ENCODE measurements around the gene BSND. TPM values are rescaled to one million over a fixed set of nuclear protein-coding genes. Genes with fewer than 3 reads are reported as not detected.
A peak's percentile ranks its signal among the peaks of the same experiment; 100 is the strongest.
"Not testable (repeated sequence)": the region's sequence is repeated elsewhere in the genome, so short reads cannot be mapped to it uniquely, and the experiment has no call there.

Gene BSND
- total RNA-seq, 8 experiments from 2014 or later, result 0.13 to 0.95 (median 0.29) TPM; not detected in 2

DNA sequence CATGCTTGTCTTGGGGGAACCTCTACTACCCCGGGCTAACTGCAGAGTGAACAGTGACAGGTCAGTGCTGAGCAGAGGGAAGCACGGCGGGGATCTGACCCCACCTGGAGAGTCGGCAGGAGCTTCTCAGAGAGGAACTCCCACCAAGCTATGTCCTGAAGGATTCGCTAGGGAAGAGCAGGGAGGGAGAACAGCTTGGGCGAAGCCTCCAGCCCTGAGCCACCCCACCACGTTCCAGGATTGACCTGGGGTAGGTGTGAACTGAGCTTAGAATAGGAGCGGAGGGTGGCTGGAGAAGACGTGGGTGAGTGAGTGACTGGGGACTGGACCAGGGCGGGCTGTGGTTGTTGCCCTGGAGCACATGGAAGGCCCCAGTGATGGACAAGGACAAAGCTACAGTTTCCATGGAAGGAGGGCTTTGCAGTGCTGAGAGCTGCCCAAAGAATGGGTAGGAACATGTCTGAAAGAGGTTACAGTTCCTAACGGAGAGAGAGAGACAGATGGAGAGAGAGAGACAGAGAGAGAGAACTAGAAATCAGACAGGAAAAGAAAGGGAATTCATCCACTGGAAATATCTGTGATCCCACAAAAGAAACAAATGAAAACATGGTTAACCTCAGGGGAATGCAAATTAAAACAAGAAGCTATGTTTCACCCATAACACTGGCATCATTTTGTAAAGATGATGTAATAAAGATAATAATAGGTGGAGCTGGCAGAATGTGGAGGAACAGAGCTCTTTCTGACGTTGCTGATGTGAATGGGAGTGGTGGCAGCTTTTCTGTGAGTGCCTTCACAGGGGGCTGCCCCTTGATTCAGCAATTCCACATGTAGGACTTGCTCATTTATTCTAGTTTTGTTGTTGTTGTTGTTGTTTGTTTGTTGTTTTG is 17.2 kb downstream of the BSND start:
- no peak overlapping the region for H3K27ac ChIP-seq
- in situ Hi-C loops (cut with MboI; ENCODE audit: low pct_unique_long_range_greater_than_20kb in 2 of 9, low sequenced_read_pairs in 9 of 9, unreplicated experiment in 9 of 9), result no loop called here
- no peak overlapping the region for H3K4me3 ChIP-seq
- 35 to 80% (median 67%) methylated on average over 2 to 11 of the region's 12 CpGs; no CpG with 5 or more reads in 1 of the 10 experiments for WGBS, 10 experiments
- ATAC-seq (replicated peaks in 6 of 8), result peak in 3 of 8 experiments; percentile 22 to 49 (median 27)
- H3K4me1 ChIP-seq (replicated peaks in 1 of 2), result no peaks in the 10 kb centered on the region

DNA sequence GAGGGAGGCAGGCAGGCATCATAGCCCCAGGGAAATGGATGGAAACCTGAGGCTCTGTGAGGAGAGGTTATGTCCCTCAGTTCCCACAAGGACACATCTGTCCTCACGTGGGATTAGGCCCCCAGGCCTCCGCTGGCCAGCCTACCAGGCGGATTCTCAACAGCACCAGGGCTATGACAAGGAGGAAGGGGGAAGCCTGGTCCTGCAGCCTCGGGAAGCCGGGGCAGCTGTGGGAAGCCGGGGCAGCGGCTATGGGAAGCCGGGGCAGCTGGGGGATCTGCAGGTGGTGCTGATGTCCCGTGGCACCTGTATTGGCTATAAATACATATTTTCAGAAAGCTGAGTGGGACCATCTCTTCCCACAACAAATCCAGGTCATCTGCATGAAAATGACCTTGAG is 19.7 kb downstream of the BSND start:
- 60 to 92% (median 74%) methylated on average over 1 to 9 of the region's 9 CpGs; no CpG with 5 or more reads in 5 of the 10 experiments for WGBS, 10 experiments
- no peak for ATAC-seq (replicated peaks in 6 of 8)

GRCh38 chr1:55021942-55022546 is 23.3 kb downstream of the BSND start:
- in situ Hi-C loops (cut with MboI; ENCODE audit: low pct_unique_long_range_greater_than_20kb in 2 of 9, low sequenced_read_pairs in 9 of 9, unreplicated experiment in 9 of 9), result no loop called here
- H3K4me1 ChIP-seq (replicated peaks in 1 of 2), result no peaks in the 10 kb centered on the region
- peak; percentile 99 to 100 (median 100) for ATAC-seq (replicated peaks in 6 of 8)
- H3K27ac ChIP-seq, result no peak overlapping the region
- H3K4me3 ChIP-seq, result no peak overlapping the region
- 24 to 77% (median 40%) methylated on average over 3 to 12 of the region's 15 CpGs; no CpG with 5 or more reads in 5 of the 10 experiments for WGBS, 10 experiments

More for the DNA sequence above, 19.7 kb downstream of the BSND start:
- no peaks in the 10 kb centered on the region for H3K4me1 ChIP-seq (replicated peaks in 1 of 2)
- no peak overlapping the region for H3K4me3 ChIP-seq
- H3K27ac ChIP-seq, result no peak overlapping the region
- in situ Hi-C loops (cut with MboI; ENCODE audit: low pct_unique_long_range_greater_than_20kb in 2 of 9, low sequenced_read_pairs in 9 of 9, unreplicated experiment in 9 of 9), result no loop called here

GRCh38 chr1:55024163-55024562 is 25.4 kb downstream of the BSND start:
- WGBS, 10 experiments, result 90% methylated on average over 2 of the region's 10 CpGs; no CpG with 5 or more reads in 9 of the 10 experiments
- H3K4me3 ChIP-seq; H3K27ac ChIP-seq; H3K4me1 ChIP-seq (replicated peaks in 1 of 2); ATAC-seq (replicated peaks in 6 of 8); in situ Hi-C loops (cut with MboI; ENCODE audit: low pct_unique_long_range_greater_than_20kb in 2 of 9, low sequenced_read_pairs in 9 of 9, unreplicated experiment in 9 of 9): not testable (repeated sequence)

- H3K4me3 ChIP-seq; H3K27ac ChIP-seq; H3K4me1 ChIP-seq (replicated peaks in 1 of 2); in situ Hi-C loops (cut with MboI; ENCODE audit: low pct_unique_long_range_greater_than_20kb in 2 of 9, low sequenced_read_pairs in 9 of 9, unreplicated experiment in 9 of 9): not testable (repeated sequence)
- peak in 2 of 8 experiments; percentile 9 to 45 for ATAC-seq (replicated peaks in 6 of 8)
- no CpG with 5 or more reads among the region's 3 CpGs for WGBS, 10 experiments
Measured at GRCh38 chr1:55026682-55027081, 27.9 kb downstream of the BSND start.

DNA sequence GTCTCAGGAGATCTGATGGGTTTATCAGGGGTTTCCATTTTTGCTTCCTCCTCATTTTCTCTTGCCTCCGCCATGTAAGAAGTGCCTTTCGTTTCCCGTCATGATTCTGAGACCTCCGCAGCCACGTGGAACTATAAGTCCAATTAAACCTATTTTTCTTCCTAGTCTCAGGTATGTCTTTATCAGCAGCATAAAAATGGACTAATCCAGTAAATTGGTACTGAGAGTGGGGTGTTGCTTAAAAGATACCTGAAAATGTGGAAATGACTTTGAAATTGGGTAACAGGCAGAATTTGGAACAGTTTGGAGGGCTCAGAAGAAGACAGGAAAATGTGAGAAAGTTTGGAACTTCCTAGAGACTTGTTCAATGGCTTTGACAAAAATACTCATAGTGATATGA is 32.4 kb downstream of the BSND start:
- in situ Hi-C loops (cut with MboI; ENCODE audit: low pct_unique_long_range_greater_than_20kb in 2 of 9, low sequenced_read_pairs in 9 of 9, unreplicated experiment in 9 of 9), result not testable (repeated sequence)

GRCh38 chr1:55033265-55033614 is 34.5 kb downstream of the BSND start:
- in situ Hi-C loops (cut with MboI; ENCODE audit: low pct_unique_long_range_greater_than_20kb in 2 of 9, low sequenced_read_pairs in 9 of 9, unreplicated experiment in 9 of 9), result no loop called here
- H3K27ac ChIP-seq, result no peak overlapping the region
- WGBS, 10 experiments, result 42 to 100% (median 80%) methylated on average over 1 to 7 of the region's 7 CpGs; no CpG with 5 or more reads in 2 of the 10 experiments
- no peaks in the 10 kb centered on the region for H3K4me1 ChIP-seq (replicated peaks in 1 of 2)
- no peak overlapping the region for H3K4me3 ChIP-seq
- ATAC-seq (replicated peaks in 6 of 8), result peak in 3 of 8 experiments; percentile 3 to 21 (median 18)

More for the DNA sequence above, 32.4 kb downstream of the BSND start:
- not testable (repeated sequence) for H3K4me3 ChIP-seq; ATAC-seq (replicated peaks in 6 of 8); H3K4me1 ChIP-seq (replicated peaks in 1 of 2); H3K27ac ChIP-seq
- WGBS, 10 experiments, result 87 to 100% (median 97%) methylated on average over 4 to 5 of the region's 5 CpGs; no CpG with 5 or more reads in 1 of the 10 experiments

- no peak overlapping the region for H3K4me3 ChIP-seq
- ATAC-seq (replicated peaks in 6 of 8), result no peak
- WGBS, 10 experiments, result 75 to 100% (median 93%) methylated on average over 2 to 5 of the region's 6 CpGs; no CpG with 5 or more reads in 2 of the 10 experiments
- in situ Hi-C loops (cut with MboI; ENCODE audit: low pct_unique_long_range_greater_than_20kb in 2 of 9, low sequenced_read_pairs in 9 of 9, unreplicated experiment in 9 of 9), result no loop called here
- peaks cover 0 to 3% of the 10 kb centered on the region in 2 donors for H3K4me1 ChIP-seq (replicated peaks in 1 of 2)
- H3K27ac ChIP-seq, result no peak overlapping the region
Measured at GRCh38 chr1:55034476-55035133, 35.9 kb downstream of the BSND start.

GRCh38 chr1:55035904-55036303 is 37.2 kb downstream of the BSND start:
- no peak for ATAC-seq (replicated peaks in 6 of 8)
- H3K4me3 ChIP-seq, result no peak overlapping the region
- H3K27ac ChIP-seq, result no peak overlapping the region
- H3K4me1 ChIP-seq (replicated peaks in 1 of 2), result peaks cover 3% of the 10 kb centered on the region in 2 donors
- in situ Hi-C loops (cut with MboI; ENCODE audit: low pct_unique_long_range_greater_than_20kb in 2 of 9, low sequenced_read_pairs in 9 of 9, unreplicated experiment in 9 of 9), result no loop called here
- 20 to 100% (median 79%) methylated on average over 1 to 4 of the region's 4 CpGs for WGBS, 10 experiments

- H3K27ac ChIP-seq, result no peak overlapping the region
- WGBS, 10 experiments, result 72 to 100% (median 86%) methylated on average over 1 to 8 of the region's 8 CpGs; no CpG with 5 or more reads in 4 of the 10 experiments
- in situ Hi-C loops (cut with MboI; ENCODE audit: low pct_unique_long_range_greater_than_20kb in 2 of 9, low sequenced_read_pairs in 9 of 9, unreplicated experiment in 9 of 9), result no loop called here
Measured at GRCh38 chr1:55037733-55038551, 39.2 kb downstream of the BSND start.

GRCh38 chr1:55038552-55038838 is 39.8 kb downstream of the BSND start:
- in situ Hi-C loops (cut with MboI; ENCODE audit: low pct_unique_long_range_greater_than_20kb in 2 of 9, low sequenced_read_pairs in 9 of 9, unreplicated experiment in 9 of 9), result no loop called here
- H3K4me1 ChIP-seq (replicated peaks in 1 of 2), result peaks cover 3% of the 10 kb centered on the region in 2 donors
- 40 to 100% (median 80%) methylated on average over 1 to 3 of the region's 3 CpGs; no CpG with 5 or more reads in 4 of the 10 experiments for WGBS, 10 experiments
- no peak overlapping the region for H3K27ac ChIP-seq
- ATAC-seq (replicated peaks in 6 of 8), result no peak
- no peak overlapping the region for H3K4me3 ChIP-seq

More at GRCh38 chr1:55037733-55038551, 39.2 kb downstream of the BSND start:
- Histone ChIP-seq H3K4me3 (no peak overlapping the region), H3K4me1 (replicated peaks in 1 of 2) (peaks cover 3% of the 10 kb centered on the region in 2 donors)
- no peak for ATAC-seq (replicated peaks in 6 of 8)

GRCh38 chr1:55038974-55039341 is 40.2 kb downstream of the BSND start:
- WGBS, 10 experiments, result 29 to 100% (median 52%) methylated on average over 1 to 9 of the region's 9 CpGs; no CpG with 5 or more reads in 1 of the 10 experiments
- Histone ChIP-seq H3K4me1 (replicated peaks in 1 of 2) (peaks cover 3% of the 10 kb centered on the region in 2 donors), H3K4me3 (no peak overlapping the region), H3K27ac (no peak overlapping the region)
- in situ Hi-C loops (cut with MboI; ENCODE audit: low pct_unique_long_range_greater_than_20kb in 2 of 9, low sequenced_read_pairs in 9 of 9, unreplicated experiment in 9 of 9), result no loop called here
- ATAC-seq (replicated peaks in 6 of 8), result peak in 1 of 8 experiments; percentile 7
